Mesothelial cell of epicardium (in vitro differentiated cells): ENCODE results near the gene IL3. TPM values are rescaled to one million over a fixed set of nuclear protein-coding genes. Genes with fewer than 3 reads are reported as not detected.

Source experiments
- DNase-seq, 2 experiments: peaks; one replicate each; pipeline ENCODE4 v3.0.0; 2021; ENCODE audit warnings: low spot score in 2 of 2; ENCODE audit not compliant: unreplicated experiment in 2 of 2
- H3K27ac Mint-ChIP-seq: 2 replicates; pipeline ENCODE4 v1.8.0; 2021; ENCODE audit warnings: mixed read lengths
- H3K27me3 Mint-ChIP-seq: 2 replicates; pipeline ENCODE4 v1.8.0; 2021; ENCODE audit warnings: low read depth, mixed read lengths
- H3K36me3 Mint-ChIP-seq: 2 replicates; pipeline ENCODE4 v1.8.0; 2021; ENCODE audit warnings: mixed read lengths
- H3K4me1 Mint-ChIP-seq: 2 replicates; pipeline ENCODE4 v1.8.0; 2021; ENCODE audit warnings: mixed read lengths
- H3K4me3 Mint-ChIP-seq: 2 replicates; pipeline ENCODE4 v1.8.0; 2021; ENCODE audit warnings: mild to moderate bottlenecking, moderate library complexity, mixed read lengths
- H3K9me3 Mint-ChIP-seq: 2 replicates; pipeline ENCODE4 v1.8.0; 2021; ENCODE audit warnings: mixed read lengths
- total RNA-seq: library from RNA; stranded (reverse); gene quantifications from 3 replicates; pipeline ENCODE4 v1.2.1, GENCODE V29; 2021
- TF ChIP-seq, protein P1 (sequence below): fragments of 200-600 bp; sonication (generic); IDR thresholded peaks from one replicate; pipeline ENCODE4 v1.5.0; 2021; ENCODE audit warnings: antibody characterized with exemption; ENCODE audit not compliant: unreplicated experiment

The IL3 gene
- total RNA-seq, 1 donor from 2014 or later, result not detected

DNA sequence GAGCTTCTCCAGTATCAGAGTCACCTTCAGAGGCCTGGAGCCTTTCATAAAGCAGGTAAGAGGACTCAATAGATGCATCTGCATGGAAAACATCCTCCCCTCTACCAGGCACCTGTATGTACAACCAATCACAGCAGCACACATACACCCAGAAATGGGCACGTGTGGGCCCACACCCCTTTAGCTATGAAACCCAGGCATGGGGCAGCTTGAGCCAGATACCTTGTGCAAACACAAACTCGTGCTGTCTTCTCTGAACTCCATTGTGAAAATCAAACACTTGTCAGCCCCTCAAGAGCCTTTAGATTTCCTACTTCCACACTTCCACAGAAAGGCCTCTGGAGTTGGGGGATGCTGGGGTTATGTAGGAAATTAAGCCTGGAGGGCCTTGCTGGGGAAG, 12.1 kb downstream of the IL3 start:
- no peaks in the 10 kb centered on the region for H3K4me1 Mint-ChIP-seq
- no peaks in the 10 kb centered on the region for H3K36me3 Mint-ChIP-seq
- no peak overlapping the region for H3K27ac Mint-ChIP-seq
- no peak overlapping the region for H3K4me3 Mint-ChIP-seq
- TF ChIP-seq, protein P1, sequence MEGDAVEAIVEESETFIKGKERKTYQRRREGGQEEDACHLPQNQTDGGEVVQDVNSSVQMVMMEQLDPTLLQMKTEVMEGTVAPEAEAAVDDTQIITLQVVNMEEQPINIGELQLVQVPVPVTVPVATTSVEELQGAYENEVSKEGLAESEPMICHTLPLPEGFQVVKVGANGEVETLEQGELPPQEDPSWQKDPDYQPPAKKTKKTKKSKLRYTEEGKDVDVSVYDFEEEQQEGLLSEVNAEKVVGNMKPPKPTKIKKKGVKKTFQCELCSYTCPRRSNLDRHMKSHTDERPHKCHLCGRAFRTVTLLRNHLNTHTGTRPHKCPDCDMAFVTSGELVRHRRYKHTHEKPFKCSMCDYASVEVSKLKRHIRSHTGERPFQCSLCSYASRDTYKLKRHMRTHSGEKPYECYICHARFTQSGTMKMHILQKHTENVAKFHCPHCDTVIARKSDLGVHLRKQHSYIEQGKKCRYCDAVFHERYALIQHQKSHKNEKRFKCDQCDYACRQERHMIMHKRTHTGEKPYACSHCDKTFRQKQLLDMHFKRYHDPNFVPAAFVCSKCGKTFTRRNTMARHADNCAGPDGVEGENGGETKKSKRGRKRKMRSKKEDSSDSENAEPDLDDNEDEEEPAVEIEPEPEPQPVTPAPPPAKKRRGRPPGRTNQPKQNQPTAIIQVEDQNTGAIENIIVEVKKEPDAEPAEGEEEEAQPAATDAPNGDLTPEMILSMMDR, result no peak
- H3K9me3 Mint-ChIP-seq, result no peaks in the 10 kb centered on the region
- H3K27me3 Mint-ChIP-seq, result no peaks in the 10 kb centered on the region
- no peak for DNase-seq

DNA sequence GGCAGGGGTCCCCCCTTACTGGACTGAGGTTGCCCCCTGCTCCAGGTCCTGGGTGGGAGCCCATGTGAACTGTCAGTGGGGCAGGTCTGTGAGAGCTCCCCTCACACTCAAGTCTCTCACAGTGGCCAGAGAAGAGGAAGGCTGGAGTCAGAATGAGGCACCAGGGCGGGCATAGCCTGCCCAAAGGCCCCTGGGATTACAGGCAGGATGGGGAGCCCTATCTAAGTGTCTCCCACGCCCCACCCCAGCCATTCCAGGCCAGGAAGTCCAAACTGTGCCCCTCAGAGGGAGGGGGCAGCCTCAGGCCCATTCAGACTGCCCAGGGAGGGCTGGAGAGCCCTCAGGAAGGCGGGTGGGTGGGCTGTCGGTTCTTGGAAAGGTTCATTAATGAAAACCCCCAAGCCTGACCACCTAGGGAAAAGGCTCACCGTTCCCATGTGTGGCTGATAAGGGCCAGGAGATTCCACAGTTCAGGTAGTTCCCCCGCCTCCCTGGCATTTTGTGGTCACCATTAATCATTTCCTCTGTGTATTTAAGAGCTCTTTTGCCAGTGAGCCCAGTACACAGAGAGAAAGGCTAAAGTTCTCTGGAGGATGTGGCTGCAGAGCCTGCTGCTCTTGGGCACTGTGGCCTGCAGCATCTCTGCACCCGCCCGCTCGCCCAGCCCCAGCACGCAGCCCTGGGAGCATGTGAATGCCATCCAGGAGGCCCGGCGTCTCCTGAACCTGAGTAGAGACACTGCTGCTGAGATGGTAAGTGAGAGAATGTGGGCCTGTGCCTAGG, 13.0 kb downstream of the IL3 start, which contains the start of gene CSF2:
Gene CSF2, plus strand, starts transcription at position 559 of the 783 bp plus-strand sequence. Its CDS starts 35 bp downstream, at position 594.
- TF ChIP-seq, protein P1, result no peak
- Mint-ChIP-seq H3K36me3 (no peaks in the 10 kb centered on the region), H3K4me3 (no peak within 1 kb of the TSS), H3K27me3 (no peaks in the 10 kb centered on the region), H3K27ac (no peak within 1 kb of the TSS), H3K9me3 (no peaks in the 10 kb centered on the region), H3K4me1 (no peaks in the 10 kb centered on the region)
- no peak for DNase-seq

DNA sequence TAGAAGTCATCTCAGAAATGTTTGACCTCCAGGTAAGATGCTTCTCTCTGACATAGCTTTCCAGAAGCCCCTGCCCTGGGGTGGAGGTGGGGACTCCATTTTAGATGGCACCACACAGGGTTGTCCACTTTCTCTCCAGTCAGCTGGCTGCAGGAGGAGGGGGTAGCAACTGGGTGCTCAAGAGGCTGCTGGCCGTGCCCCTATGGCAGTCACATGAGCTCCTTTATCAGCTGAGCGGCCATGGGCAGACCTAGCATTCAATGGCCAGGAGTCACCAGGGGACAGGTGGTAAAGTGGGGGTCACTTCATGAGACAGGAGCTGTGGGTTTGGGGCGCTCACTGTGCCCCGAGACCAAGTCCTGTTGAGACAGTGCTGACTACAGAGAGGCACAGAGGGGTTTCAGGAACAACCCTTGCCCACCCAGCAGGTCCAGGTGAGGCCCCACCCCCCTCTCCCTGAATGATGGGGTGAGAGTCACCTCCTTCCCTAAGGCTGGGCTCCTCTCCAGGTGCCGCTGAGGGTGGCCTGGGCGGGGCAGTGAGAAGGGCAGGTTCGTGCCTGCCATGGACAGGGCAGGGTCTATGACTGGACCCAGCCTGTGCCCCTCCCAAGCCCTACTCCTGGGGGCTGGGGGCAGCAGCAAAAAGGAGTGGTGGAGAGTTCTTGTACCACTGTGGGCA, 13.8 kb downstream of the IL3 start:
- H3K27ac Mint-ChIP-seq, result no peak overlapping the region
- no peaks in the 10 kb centered on the region for H3K36me3 Mint-ChIP-seq
- H3K9me3 Mint-ChIP-seq, result no peaks in the 10 kb centered on the region
- H3K4me1 Mint-ChIP-seq, result no peaks in the 10 kb centered on the region
- DNase-seq, result no peak
- no peaks in the 10 kb centered on the region for H3K27me3 Mint-ChIP-seq
- no peak overlapping the region for H3K4me3 Mint-ChIP-seq
- TF ChIP-seq, protein P1, result no peak

DNA sequence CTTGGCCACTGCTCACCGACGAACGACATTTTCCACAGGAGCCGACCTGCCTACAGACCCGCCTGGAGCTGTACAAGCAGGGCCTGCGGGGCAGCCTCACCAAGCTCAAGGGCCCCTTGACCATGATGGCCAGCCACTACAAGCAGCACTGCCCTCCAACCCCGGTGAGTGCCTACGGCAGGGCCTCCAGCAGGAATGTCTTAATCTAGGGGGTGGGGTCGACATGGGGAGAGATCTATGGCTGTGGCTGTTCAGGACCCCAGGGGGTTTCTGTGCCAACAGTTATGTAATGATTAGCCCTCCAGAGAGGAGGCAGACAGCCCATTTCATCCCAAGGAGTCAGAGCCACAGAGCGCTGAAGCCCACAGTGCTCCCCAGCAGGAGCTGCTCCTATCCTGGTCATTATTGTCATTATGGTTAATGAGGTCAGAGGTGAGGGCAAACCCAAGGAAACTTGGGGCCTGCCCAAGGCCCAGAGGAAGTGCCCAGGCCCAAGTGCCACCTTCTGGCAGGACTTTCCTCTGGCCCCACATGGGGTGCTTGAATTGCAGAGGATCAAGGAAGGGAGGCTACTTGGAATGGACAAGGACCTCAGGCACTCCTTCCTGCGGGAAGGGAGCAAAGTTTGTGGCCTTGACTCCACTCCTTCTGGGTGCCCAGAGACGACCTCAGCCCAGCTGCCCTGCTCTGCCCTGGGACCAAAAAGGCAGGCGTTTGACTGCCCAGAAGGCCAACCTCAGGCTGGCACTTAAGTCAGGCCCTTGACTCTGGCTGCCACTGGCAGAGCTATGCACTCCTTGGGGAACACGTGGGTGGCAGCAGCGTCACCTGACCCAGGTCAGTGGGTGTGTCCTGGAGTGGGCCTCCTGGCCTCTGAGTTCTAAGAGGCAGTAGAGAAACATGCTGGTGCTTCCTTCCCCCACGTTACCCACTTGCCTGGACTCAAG, 14.6 kb downstream of the IL3 start:
- Mint-ChIP-seq H3K27me3 (no peaks in the 10 kb centered on the region), H3K4me3 (no peak overlapping the region), H3K36me3 (no peaks in the 10 kb centered on the region), H3K9me3 (no peaks in the 10 kb centered on the region), H3K27ac (no peak overlapping the region), H3K4me1 (no peaks in the 10 kb centered on the region)
- no peak for DNase-seq
- TF ChIP-seq, protein P1, result no peak

DNA sequence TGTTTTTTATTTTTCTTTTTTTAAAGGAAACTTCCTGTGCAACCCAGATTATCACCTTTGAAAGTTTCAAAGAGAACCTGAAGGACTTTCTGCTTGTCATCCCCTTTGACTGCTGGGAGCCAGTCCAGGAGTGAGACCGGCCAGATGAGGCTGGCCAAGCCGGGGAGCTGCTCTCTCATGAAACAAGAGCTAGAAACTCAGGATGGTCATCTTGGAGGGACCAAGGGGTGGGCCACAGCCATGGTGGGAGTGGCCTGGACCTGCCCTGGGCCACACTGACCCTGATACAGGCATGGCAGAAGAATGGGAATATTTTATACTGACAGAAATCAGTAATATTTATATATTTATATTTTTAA, 15.2 kb downstream of the IL3 start:
- Mint-ChIP-seq H3K36me3 (no peaks in the 10 kb centered on the region), H3K9me3 (no peaks in the 10 kb centered on the region), H3K27me3 (no peaks in the 10 kb centered on the region), H3K4me1 (no peaks in the 10 kb centered on the region), H3K27ac (no peak overlapping the region), H3K4me3 (no peak overlapping the region)
- TF ChIP-seq, protein P1, result no peak
- no peak for DNase-seq
